Bronchial epithelial cell (primary cell): ENCODE results near the gene CCDC141. TPM values are rescaled to one million over a fixed set of nuclear protein-coding genes. Genes with fewer than 3 reads are reported as not detected.

ENCODE experiments used
- DNase-seq: peaks from one replicate; pipeline ENCODE4 v3.0.0-alpha.2; 2010; ENCODE audit warnings: low read depth
- FAIRE-seq: peaks from 2 replicates; lab custom pipeline; 2011; peaks lifted over from hg19 to GRCh38; lab: Jason Lieb, UNC
- H3K27me3 ChIP-seq: 2 replicates; pipeline ENCODE4 v1.5.1; 2011; ENCODE audit warnings: low read length; ENCODE audit not compliant: control insufficient read depth, insufficient read depth
- H3K36me3 ChIP-seq: 2 replicates; pipeline ENCODE4 v1.5.1; 2011; ENCODE audit warnings: low read length; ENCODE audit not compliant: control insufficient read depth, insufficient read depth
- H3K4me3 ChIP-seq: 2 replicates; pipeline ENCODE4 v1.5.1; 2011; ENCODE audit warnings: mild to moderate bottlenecking, low read depth, low read length, control low read depth
- total RNA-seq: library from RNA; depleted of rRNA; stranded (reverse); fragments of >200 nt; gene quantifications from 2 replicates; pipeline ENCODE4 v1.2.1, GENCODE V29; 2014
- TF ChIP-seq, protein P1 (sequence below): IDR thresholded peaks from 2 replicates; pipeline ENCODE4 v1.5.1; 2011; ENCODE audit warnings: mild to moderate bottlenecking, moderate library complexity, low read length, control low read depth, inconsistent platforms; ENCODE audit not compliant: insufficient read depth, severe bottlenecking

CCDC141 gene
- total RNA-seq, 1 donor from 2014 or later, result not detected

DNA sequence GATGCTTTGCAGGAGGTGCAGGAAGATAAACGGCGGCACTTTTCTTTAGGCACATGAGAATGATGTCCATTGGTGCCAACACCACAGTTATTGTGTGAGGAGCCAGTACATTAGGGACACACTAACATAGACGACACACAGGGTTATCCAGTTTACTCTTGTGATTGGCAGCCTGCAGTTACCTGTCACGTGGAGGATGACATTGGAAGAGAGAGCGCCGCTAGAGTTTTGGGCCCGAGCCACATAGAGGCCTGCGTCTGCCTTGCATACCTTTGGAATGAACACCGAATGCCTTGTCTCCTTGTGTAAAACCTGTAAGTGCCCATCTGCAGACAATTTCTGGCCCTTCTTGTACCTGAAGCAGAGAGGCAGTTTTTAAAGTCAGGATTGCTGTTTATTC, 215.9 kb downstream of the CCDC141 start:
- no peak overlapping the region for H3K4me3 ChIP-seq
- FAIRE-seq, result no peak
- TF ChIP-seq, protein P1, sequence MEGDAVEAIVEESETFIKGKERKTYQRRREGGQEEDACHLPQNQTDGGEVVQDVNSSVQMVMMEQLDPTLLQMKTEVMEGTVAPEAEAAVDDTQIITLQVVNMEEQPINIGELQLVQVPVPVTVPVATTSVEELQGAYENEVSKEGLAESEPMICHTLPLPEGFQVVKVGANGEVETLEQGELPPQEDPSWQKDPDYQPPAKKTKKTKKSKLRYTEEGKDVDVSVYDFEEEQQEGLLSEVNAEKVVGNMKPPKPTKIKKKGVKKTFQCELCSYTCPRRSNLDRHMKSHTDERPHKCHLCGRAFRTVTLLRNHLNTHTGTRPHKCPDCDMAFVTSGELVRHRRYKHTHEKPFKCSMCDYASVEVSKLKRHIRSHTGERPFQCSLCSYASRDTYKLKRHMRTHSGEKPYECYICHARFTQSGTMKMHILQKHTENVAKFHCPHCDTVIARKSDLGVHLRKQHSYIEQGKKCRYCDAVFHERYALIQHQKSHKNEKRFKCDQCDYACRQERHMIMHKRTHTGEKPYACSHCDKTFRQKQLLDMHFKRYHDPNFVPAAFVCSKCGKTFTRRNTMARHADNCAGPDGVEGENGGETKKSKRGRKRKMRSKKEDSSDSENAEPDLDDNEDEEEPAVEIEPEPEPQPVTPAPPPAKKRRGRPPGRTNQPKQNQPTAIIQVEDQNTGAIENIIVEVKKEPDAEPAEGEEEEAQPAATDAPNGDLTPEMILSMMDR, result no peak

DNA sequence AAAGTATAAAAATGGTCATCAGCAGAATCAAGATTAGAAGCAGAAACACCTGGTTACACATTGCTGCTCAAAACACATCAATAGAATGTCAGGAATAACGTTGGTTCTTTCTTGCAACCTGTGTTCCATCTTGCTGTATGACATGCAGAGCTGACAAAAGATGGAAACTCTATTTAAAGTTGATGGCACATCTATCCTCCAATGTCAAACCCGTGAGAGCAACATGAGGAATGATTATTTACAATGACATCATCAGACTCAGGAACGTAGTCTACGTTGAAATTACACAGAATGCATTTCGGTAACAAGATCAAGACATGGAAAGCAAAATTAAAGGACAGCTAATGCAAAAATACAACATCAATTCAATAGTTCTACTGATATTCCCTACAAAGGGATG, 216.6 kb downstream of the CCDC141 start:
- DNase-seq (no peak), FAIRE-seq (peak; percentile 84)
- Histone ChIP-seq H3K27me3 (no peaks in the 10 kb centered on the region), H3K36me3 (no peaks in the 10 kb centered on the region), H3K4me3 (no peak overlapping the region)
- TF ChIP-seq, protein P1, result no peak

More for the DNA sequence above, 215.9 kb downstream of the CCDC141 start:
- H3K27me3 ChIP-seq, result no peaks in the 10 kb centered on the region
- H3K36me3 ChIP-seq, result no peaks in the 10 kb centered on the region
- no peak for DNase-seq

DNA sequence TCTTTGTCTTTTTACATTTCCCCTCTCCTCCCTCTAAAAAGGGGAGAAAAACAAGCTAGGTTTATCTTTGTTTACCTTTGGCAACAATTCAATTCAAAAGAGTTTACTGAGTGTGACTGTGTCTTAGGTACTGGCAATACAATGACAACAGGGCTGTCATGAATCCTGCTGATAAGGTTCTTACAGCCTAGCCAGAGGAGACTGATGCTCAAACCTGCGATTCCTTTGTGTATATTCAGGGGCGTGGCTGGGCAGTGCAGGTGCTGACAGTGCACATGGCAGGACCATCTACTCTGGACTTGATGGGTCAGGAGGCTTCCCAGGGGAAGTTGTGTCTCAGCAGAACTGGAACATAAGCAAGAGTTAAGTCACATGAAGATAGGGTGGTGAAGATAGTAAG, 219.5 kb downstream of the CCDC141 start:
- Histone ChIP-seq H3K27me3 (no peaks in the 10 kb centered on the region), H3K4me3 (no peak overlapping the region), H3K36me3 (no peaks in the 10 kb centered on the region)
- TF ChIP-seq, protein P1, result no peak
- DNase-seq (no peak), FAIRE-seq (no peak)

DNA sequence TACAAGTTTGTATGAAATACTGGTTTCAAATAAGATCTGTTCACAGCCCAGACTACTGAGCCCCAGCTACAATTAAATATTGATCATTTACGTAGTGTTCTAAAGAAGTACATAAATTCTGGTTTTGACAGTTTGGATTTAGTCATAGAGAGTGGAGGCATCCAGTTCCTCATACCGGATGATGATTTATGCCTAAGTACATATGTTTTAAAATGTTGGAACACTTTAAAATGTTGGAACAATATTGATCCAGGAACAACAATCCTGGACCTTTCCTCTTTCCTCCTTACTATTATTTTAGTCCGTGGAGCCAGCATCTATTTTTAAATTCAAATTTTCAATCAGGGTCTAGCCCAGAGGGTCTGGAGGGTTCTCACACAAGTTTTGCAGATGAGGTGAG, 220.0 kb downstream of the CCDC141 start:
- DNase-seq, result peak; percentile 28
- no peak overlapping the region for H3K4me3 ChIP-seq
- TF ChIP-seq, protein P1, result no peak
- H3K27me3 ChIP-seq, result no peaks in the 10 kb centered on the region
- FAIRE-seq, result no peak
- no peaks in the 10 kb centered on the region for H3K36me3 ChIP-seq

DNA sequence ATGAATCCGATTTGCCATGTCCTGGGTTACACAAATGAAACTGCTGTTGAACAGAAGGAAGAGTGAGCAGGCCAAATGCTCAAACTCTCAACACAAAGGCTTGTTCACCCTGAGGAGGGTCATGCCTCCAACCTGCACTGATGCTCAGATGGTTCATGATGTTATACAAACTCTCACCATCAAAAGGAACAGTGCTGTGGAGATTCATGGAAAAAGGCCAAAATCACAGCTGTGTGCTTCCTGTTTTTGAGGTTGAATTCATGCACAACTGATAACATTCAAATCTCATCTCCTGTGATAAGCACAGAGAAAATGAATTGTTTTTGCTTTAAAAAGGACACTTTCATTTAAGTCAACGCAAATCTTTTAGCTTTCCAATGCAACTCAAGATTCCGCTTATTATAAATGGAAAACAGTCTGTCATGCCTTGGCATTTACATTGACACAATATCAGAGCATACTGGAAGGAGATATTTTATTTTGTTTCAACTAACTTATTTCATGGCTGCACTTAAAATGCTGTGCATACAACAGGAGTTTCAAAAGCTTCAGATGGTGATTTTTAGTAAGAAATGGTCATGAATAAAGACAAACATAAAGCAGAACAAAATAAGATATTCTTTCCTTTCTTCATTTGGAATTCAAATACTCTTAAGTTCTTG, 220.5 kb downstream of the CCDC141 start:
- H3K4me3 ChIP-seq, result no peak overlapping the region
- no peaks in the 10 kb centered on the region for H3K27me3 ChIP-seq
- TF ChIP-seq, protein P1, result no peak
- FAIRE-seq, result no peak
- DNase-seq, result no peak
- H3K36me3 ChIP-seq, result no peaks in the 10 kb centered on the region

DNA sequence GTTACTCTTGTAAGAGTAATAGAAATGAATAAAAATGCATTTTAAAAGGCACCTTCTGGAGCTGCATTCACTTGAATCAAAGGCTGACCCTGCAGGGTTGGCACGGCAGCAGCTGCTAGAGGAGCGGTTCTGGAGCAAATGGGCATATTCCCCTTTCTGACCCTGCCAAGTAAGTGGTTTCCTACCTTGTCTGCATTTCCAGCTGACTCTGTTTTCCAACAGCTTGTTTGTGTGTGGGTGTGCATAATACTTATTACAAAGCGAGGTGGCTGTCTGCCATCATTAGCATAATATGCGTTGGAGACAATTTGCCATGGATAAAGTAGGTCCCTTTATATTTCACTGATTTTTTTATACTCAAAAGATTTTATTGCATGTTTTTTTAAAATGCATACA, 221.5 kb downstream of the CCDC141 start:
- Histone ChIP-seq H3K4me3 (no peak overlapping the region), H3K36me3 (no peaks in the 10 kb centered on the region), H3K27me3 (no peaks in the 10 kb centered on the region)
- no peak for DNase-seq
- FAIRE-seq, result no peak
- TF ChIP-seq, protein P1, result no peak
